Fibroblast of lung (primary cell): ENCODE results near the gene APBA2. TPM values are rescaled to one million over a fixed set of nuclear protein-coding genes. Genes with fewer than 3 reads are reported as not detected.

Source experiments
- DNase-seq, 2 donors: peaks; one replicate each; pipeline versions ENCODE4 v3.0.0 to v3.0.0-alpha.2; 2010; ENCODE audit warnings: low read depth in 2 of 2
- H2AFZ ChIP-seq: 2 replicates; pipeline ENCODE4 v1.5.1; 2012; ENCODE audit warnings: low read length, control low read depth, inconsistent platforms
- H3K27ac ChIP-seq: 2 replicates; pipeline ENCODE4 v1.5.1; 2011; ENCODE audit warnings: low read length, control low read depth; ENCODE audit not compliant: insufficient read depth
- H3K27me3 ChIP-seq: 2 replicates; pipeline ENCODE4 v1.5.1; 2011; ENCODE audit warnings: mild to moderate bottlenecking, low read length; ENCODE audit not compliant: control insufficient read depth, insufficient read depth
- H3K36me3 ChIP-seq: 2 replicates; pipeline ENCODE4 v1.5.1; 2011; ENCODE audit warnings: low read length; ENCODE audit not compliant: control insufficient read depth, insufficient read depth
- H3K4me1 ChIP-seq: 2 replicates; pipeline ENCODE4 v1.5.1; 2011; ENCODE audit warnings: low read length; ENCODE audit not compliant: control insufficient read depth, insufficient read depth; ENCODE audit errors: extremely low read depth
- H3K4me2 ChIP-seq: 2 replicates; pipeline ENCODE4 v1.5.1; 2011; ENCODE audit warnings: low read length, control low read depth; ENCODE audit not compliant: insufficient read depth; ENCODE audit errors: extremely low read depth
- H3K4me3 ChIP-seq, 4 experiments: fragments of 200-600 bp in 1 of 4; sonication (generic) in 1 of 4; replicated peaks in 1 of 4; 2 replicates each; pipeline ENCODE4 v1.5.1; 2011 to 2016; ENCODE audit warnings: low read length in 4 of 4, low read depth in 3 of 4, mild to moderate bottlenecking in 3 of 4, control low read depth in 2 of 4, inconsistent platforms in 1 of 4, mixed read lengths in 1 of 4; ENCODE audit not compliant: insufficient read depth in 1 of 4; ENCODE audit errors: control extremely low read depth in 1 of 4
- H3K79me2 ChIP-seq: 2 replicates; pipeline ENCODE4 v1.5.1; 2012; ENCODE audit warnings: mild to moderate bottlenecking, low read length, inconsistent platforms; ENCODE audit not compliant: control insufficient read depth, insufficient read depth
- H3K9ac ChIP-seq: 2 replicates; pipeline ENCODE4 v1.5.1; 2011; ENCODE audit warnings: mild to moderate bottlenecking, low read length, control low read depth; ENCODE audit not compliant: insufficient read depth
- H3K9me3 ChIP-seq: 2 replicates; pipeline ENCODE4 v1.5.1; 2012; ENCODE audit warnings: low read depth, low read length; ENCODE audit not compliant: control insufficient read depth, insufficient read depth
- H4K20me1 ChIP-seq: 2 replicates; pipeline ENCODE4 v1.5.1; 2011; ENCODE audit warnings: low read length; ENCODE audit not compliant: control insufficient read depth, insufficient read depth; ENCODE audit errors: extremely low read depth
- CTCF ChIP-seq, 2 donors: IDR thresholded peaks in 1 of 2; conservative IDR thresholded peaks in 1 of 2; 1 replicate in 1 of 2; 2 replicates in 1 of 2; pipeline ENCODE4 v1.5.1; 2011 to 2012; ENCODE audit warnings: low read length in 2 of 2, control low read depth in 1 of 2, inconsistent platforms in 1 of 2, low read depth in 1 of 2, mild to moderate bottlenecking in 1 of 2
- EZH2 ChIP-seq: IDR thresholded peaks from 2 replicates; pipeline ENCODE4 v1.5.1; 2012; ENCODE audit warnings: low read length, control low read depth, mild to moderate bottlenecking; ENCODE audit errors: missing control alignments
- polyA plus RNA-seq, 2 donors: library from polyadenylated mRNA; depleted of rRNA in 1 of 2; stranded (reverse) in 1 of 2; unstranded in 1 of 2; fragments of >200 nt; gene quantifications; 2 replicates each; pipeline ENCODE4 v1.2.1, GENCODE V29; 2011 to 2012; ENCODE audit warnings: missing spikeins in 1 of 2
- total RNA-seq: library from RNA; depleted of rRNA; stranded (reverse); fragments of >200 nt; gene quantifications from 2 replicates; pipeline ENCODE4 v1.2.1, GENCODE V29; 2014

APBA2 gene
- total and polyA plus RNA-seq, 2 donors (not counting 1 experiment from before 2014, with no cell fraction given) = 9.5 to 20.3 TPM

- Histone ChIP-seq H3K4me3 (peak overlapping the region; percentile 28 to 59 (median 56)), H3K27me3 (no peaks in the 10 kb centered on the region), H2AFZ (peak overlapping the region; percentile 49), H3K36me3 (no peaks in the 10 kb centered on the region), H4K20me1 (no peaks in the 10 kb centered on the region), H3K4me2 (peak overlapping the region; percentile 78), H3K9ac (peak overlapping the region; percentile 66), H3K9me3 (no peaks in the 10 kb centered on the region), H3K4me1 (peaks cover 2% of the 10 kb centered on the region), H3K79me2 (no peaks in the 10 kb centered on the region), H3K27ac (no peak overlapping the region)
- DNase-seq = peak in 1 of 2 donors; percentile 15
- TF ChIP-seq EZH2 (no peak), CTCF (conservative IDR thresholded peaks at IDR 0.05 in 1 of 2, IDR thresholded peaks at IDR 0.05 in 1 of 2; ENCODE audit: low read depth in 1 of 2, low read length in 2 of 2) (peak in 1 of 2 donors; percentile 5)
These were observed 595 bp upstream of the APBA2 start for GRCh38 chr15:28885128-28885629.

DNA sequence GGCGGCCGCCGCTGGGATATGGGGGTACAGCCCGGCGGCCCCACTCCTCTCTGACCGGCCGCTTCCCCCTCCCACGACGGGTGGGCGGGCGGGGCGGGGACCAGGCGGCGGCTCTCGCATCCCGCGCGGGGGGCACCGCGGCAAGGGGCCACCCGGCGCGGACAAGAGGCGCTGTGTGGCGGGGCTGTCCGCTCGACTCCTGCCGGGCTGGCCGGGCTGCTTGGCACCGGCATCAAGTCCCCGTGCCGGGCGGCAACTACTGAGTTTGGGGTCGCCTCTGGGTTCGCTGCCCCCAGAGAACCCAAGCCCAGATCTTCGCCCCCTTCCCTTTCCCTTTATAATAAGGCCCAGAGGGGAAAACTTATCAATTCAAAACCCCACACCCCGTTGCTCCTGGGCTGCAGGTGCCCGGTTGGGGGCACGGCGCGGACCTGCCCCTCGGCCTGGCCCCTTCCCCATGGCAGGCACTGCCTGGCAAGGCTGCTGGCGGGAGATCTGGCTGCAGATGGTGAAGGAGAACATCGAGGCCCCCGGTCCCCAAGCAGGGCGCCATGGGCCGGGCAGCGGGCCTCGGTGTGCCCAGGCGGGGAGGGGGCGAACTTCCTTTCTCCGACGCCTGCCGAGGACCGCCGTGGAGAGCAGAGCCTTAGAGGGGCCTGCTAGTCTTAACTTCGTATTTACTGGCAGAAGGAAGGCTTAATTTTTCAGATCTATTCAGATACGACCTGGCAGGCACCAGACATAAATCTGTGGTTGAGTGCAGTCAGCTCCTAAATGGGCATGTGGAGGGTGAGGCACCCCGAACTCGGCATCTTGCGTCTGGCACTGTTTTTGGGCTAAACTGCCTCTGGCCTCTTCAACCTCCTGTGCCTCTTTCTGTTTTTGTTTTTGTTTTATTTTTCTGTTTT lies 911 bp downstream of the APBA2 start:
- H3K36me3 ChIP-seq = no peaks in the 10 kb centered on the region

More for the DNA sequence above, 911 bp downstream of the APBA2 start:
- Histone ChIP-seq H3K79me2 (no peaks in the 10 kb centered on the region), H3K4me2 (peak overlapping the region; percentile 67), H3K4me1 (peaks cover 4% of the 10 kb centered on the region), H4K20me1 (no peaks in the 10 kb centered on the region), H3K27me3 (no peaks in the 10 kb centered on the region), H3K4me3 (peak overlapping the region; percentile 45 to 62 (median 58)), H3K9ac (no peak overlapping the region), H3K9me3 (no peaks in the 10 kb centered on the region), H2AFZ (no peak overlapping the region), H3K27ac (no peak overlapping the region)
- DNase-seq = no peak
- TF ChIP-seq CTCF (conservative IDR thresholded peaks at IDR 0.05 in 1 of 2, IDR thresholded peaks at IDR 0.05 in 1 of 2; ENCODE audit: low read depth in 1 of 2, low read length in 2 of 2) = no peak
- TF ChIP-seq EZH2 = no peak
